NCI-H345 treated with DMSO at 0.1 percent for 48 hours (cell line): Measurements from ENCODE around the gene MYO1B.

Experiments used
- DNase-seq: peaks from one replicate; lab custom pipeline; 2025; ENCODE audit not compliant: unreplicated experiment; lab: John Stamatoyannopoulos, UW

The MYO1B gene

DNA sequence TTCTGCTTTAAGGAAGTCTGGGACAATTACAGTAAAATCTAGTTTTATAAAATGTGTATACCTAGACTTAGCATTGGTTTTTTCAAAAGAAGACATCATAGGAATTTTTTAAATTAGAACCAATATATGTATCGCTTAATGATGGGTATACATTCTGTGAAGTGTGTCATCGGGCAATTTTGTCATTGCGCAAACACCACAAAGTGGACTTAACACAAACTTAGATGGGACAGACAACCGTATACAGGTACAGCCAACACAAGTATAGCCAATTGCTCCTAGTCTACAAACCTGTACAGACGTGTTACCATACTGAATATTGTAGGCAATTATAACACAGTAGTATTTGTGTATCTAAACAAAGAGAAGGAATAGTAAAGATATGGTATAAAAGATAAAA lies 12.7 kb downstream of the MYO1B start:
- DNase-seq, result no peak

DNA sequence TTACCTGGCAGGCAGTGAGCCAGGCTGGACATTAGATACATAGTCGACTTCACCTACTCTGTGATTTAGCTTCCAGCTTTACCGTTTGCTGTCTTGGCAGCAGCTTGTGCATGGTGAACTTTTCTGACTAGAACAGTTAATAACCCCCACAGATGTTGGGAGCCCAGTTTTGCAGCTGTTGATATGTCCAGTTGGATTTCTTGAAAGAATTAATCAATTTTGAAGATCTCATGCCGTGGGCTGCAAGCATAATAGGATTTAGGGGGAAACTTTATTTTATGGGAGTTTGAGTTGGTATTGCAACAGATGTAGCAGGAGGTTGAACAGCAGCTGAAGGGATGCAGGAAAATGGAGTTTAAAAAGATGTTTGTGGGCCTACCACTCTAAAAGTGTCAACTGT lies 13.8 kb downstream of the MYO1B start:
- no peak for DNase-seq

GRCh38 chr2:191262436-191262835 lies 17.2 kb downstream of the MYO1B start:
- no peak for DNase-seq

DNA sequence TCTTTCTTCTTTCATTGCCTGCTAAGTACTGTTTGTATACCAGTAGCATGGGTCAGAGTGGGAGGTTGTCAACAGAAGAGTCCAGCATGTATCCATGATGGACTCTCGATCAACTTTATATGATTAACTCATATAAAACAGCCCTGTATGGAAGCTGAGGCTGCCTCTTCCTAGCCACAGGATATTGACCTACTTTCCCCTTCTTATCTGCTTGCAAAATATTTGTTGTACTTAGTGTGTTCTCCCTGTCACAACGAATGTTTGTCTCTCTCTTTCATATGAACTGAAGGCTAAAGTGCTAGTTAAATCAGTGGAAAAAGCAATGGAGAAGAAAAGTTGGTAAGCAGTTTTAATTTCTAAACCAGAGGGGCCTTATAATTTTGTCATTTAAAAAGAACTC lies 17.8 kb downstream of the MYO1B start:
- no peak for DNase-seq

DNA sequence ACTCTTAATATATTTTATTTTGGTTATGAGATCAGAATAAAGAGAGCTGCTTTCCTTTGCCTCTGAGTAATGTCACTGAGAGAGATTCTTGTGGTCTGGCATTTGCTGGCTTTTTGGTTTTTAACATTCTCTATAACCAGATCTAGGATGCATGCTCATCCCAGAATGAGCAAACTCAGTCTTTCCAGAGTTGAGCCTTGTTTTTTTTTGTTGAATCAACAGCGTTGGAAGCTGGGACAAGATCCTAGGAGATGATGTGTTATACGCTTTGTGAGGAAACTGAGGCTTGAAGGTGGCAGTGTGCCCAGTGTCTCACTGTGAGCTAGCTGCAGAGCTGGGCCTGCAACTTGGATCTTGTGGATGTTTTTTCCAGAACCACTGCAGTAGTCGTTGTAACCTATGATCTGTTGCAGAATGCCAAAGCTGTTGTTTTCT lies 19.5 kb downstream of the MYO1B start:
- DNase-seq, result no peak

- no peak for DNase-seq
Observed at GRCh38 chr2:191265311-191266170, 20.3 kb downstream of the MYO1B start.

- no peak for DNase-seq
Observed at GRCh38 chr2:191266201-191266600, 21.0 kb downstream of the MYO1B start.

DNA sequence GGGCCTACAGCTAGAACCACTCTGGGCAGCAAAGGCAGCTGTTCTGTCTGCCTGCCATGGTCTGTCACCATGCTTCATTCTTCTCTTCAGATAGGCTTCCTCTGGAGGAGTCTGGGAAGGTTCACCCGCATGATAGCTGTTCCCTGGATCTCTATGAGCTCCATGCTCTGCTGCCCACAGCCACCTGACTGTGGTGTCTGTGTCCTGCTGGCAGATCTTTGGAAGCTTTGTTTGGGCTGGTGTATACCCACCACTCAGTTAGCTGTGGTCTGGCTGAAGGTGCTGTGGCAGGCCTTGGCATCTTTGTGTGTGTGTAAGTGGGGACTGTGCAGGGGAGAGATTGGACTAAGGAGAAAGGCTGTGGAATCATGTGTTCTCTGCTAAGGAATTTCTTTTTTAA lies 23.4 kb downstream of the MYO1B start:
- no peak for DNase-seq

GRCh38 chr2:191270306-191271161 lies 25.3 kb downstream of the MYO1B start:
- no peak for DNase-seq

GRCh38 chr2:191272064-191272463 lies 26.9 kb downstream of the MYO1B start:
- no peak for DNase-seq

GRCh38 chr2:191274413-191274815 lies 29.2 kb downstream of the MYO1B start:
- DNase-seq, result no peak

DNA sequence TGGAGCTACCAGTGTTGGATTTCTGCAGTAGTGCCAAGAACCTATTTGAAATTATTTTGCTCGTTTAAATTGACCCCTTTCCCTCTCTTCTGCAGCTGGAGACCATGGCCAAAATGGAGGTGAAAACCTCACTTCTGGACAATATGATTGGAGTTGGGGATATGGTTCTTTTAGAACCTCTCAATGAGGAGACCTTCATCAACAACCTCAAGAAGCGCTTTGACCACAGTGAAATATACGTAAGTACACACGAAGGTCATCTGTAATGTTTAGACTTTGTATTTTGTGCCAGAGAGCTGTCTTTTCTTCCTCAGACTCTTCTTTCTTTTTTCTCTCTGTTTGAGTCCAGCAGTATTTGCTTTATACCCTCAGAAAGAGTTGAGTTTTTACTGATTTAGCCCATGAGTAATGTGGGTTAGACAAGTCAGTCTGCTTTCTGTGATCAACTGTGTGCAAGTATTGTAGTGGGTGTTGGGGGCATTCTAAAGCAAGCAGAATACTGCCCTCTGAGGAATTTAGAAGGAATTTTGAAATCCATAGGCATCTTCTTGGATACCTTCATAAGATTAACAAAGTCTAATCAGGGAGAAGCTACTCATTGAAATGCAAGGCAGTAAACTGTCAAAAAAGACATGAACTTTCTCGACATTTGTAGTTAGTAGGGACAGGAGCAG lies 31.7 kb downstream of the MYO1B start:
- no peak for DNase-seq

- no peak for DNase-seq
Observed at GRCh38 chr2:191280290-191280689, 35.1 kb downstream of the MYO1B start.

- DNase-seq, result no peak
Observed at GRCh38 chr2:191280834-191281756, 35.9 kb downstream of the MYO1B start.

DNA sequence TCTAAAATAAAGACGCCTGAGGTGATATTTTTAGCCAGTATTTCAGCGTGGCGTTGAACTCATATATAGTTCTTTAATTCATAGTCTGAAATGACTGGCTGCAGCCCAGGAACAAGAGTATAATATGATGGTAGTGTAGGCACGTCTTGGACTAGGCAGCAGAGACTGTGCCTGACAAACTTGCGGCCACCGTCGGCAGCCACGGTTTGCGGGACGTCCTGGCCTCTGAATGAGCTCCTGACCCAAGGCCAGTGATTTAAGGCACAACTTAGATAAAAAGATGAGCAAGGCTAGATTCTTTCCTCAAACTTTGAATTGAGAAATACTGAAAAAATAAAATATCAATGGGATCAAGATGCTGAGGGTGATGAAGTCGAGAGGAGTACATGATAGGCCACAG lies 40.0 kb downstream of the MYO1B start:
- DNase-seq, result no peak

GRCh38 chr2:191287820-191288219 lies 42.6 kb downstream of the MYO1B start:
- no peak for DNase-seq

DNA sequence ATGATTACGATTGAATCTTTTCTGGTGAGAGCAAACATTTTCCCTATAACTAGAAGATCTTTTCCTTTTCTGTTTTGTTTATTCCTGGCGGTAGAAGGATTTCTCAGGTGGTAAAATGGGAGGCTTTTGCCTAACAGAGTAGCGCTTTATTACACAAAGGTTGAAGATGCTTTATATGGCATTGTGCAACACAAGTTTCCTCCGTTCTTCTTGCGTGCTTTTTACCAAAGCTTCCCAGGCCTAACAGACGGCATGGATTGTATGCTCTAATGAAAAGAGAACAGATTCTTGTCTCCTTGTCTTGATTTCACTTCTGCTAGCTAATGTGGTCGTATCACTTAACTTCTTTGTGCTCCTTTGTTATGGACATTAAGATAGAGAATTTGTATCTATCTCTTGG lies 43.8 kb downstream of the MYO1B start:
- no peak for DNase-seq

DNA sequence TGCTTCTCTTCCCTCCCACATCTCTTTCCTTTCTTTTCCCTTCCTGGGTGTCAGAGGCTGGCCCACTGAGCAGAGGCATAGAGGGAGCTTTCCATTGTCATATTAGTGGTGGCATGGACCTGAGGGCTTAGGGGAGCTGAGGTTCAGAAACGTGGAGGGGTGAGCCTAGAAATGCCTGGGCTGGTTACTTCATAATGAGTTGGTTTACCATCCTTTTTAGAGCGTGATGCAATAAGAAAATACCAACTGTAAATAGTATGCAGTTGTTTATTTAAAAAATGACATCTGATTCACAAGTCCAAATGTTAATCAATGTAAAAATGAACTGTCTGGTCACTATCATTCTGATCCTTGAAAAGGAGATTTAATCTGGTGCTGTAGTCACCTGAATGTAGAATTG lies 46.3 kb downstream of the MYO1B start:
- no peak for DNase-seq

DNA sequence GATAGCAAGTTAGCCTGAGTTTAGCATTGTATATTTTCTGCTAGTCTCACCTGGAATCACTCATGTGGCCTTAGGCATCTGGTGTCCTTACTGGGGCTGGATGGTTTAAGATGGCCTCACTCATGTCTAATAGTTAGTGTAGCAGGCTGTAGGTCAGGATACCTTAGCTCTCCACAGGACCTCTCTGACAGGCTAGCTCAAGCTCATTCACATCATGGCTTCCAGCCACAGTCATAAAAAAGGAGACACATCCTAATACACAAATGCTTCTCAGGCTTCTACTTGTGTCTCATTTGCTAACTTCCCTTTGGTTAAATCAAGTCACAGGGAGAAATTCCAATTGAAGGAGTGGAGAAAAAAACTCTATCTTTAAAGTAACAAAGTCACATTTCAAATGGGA lies 47.7 kb downstream of the MYO1B start:
- no peak for DNase-seq

GRCh38 chr2:191295088-191295487 lies 49.9 kb downstream of the MYO1B start:
- no peak for DNase-seq
